Heart left ventricle (tissue), 16 donors: ENCODE results near the gene SIRT1. TPM values are rescaled to one million over a fixed set of nuclear protein-coding genes. Genes with fewer than 3 reads are reported as not detected.

Experiments used
- ATAC-seq, 4 donors: fragments of 200-7000 bp; cut with Tn5 transposase; one replicate each; pipeline ENCODE4 v1.9.1; 2020 to 2022; ENCODE audit warnings: moderate library complexity in 4 of 4, mild to moderate bottlenecking in 3 of 4, moderate number of reproducible peaks in 1 of 4
- DNase-seq, 5 donors: peaks; one replicate each; pipeline ENCODE4 v3.0.0-alpha.2; 2020
- H3K27ac ChIP-seq, 12 donors: fragments of 200-600 bp; sonication (generic) in 4 of 12; one replicate each; pipeline versions ENCODE4 v1.5.0 to v1.8.0; 2016 to 2022; ENCODE audit warnings: mild to moderate bottlenecking in 2 of 12
- H3K27me3 ChIP-seq, 9 donors: fragments of 200-600 bp; sonication (generic) in 2 of 9; one replicate each; pipeline versions ENCODE4 v1.5.1 to v1.8.0; 2016 to 2022; ENCODE audit warnings: mild to moderate bottlenecking in 3 of 9
- H3K36me3 ChIP-seq, 9 donors: fragments of 200-600 bp; sonication (generic) in 2 of 9; one replicate each; pipeline versions ENCODE4 v1.5.0 to v1.8.0; 2018 to 2022; ENCODE audit warnings: mild to moderate bottlenecking in 2 of 9
- H3K4me1 ChIP-seq, 12 donors: fragments of 200-600 bp; sonication (generic) in 4 of 12; one replicate each; pipeline versions ENCODE4 v1.5.0 to v1.8.0; 2016 to 2022; ENCODE audit warnings: mild to moderate bottlenecking in 3 of 12
- H3K4me3 ChIP-seq, 12 donors: fragments of 200-600 bp; sonication (generic) in 4 of 12; one replicate each; pipeline versions ENCODE4 v1.5.0 to v1.8.0; 2017 to 2022; ENCODE audit warnings: mild to moderate bottlenecking in 9 of 12, moderate library complexity in 4 of 12
- H3K9me3 ChIP-seq, 12 donors: fragments of 200-600 bp; sonication (generic) in 4 of 12; one replicate each; pipeline versions ENCODE4 v1.5.0 to v1.8.0; 2016 to 2022; ENCODE audit warnings: mild to moderate bottlenecking in 1 of 12
- POLR2A ChIP-seq, 2 donors: fragments of 450-650 bp; IDR thresholded peaks; one replicate each; pipeline ENCODE4 v1.6.1; 2017; ENCODE audit warnings: antibody characterized with exemption in 2 of 2, mild to moderate bottlenecking in 2 of 2, moderate library complexity in 2 of 2
- WGBS, 4 donors: extraction: QIAGEN DNeasy Blood & Tissue Kit in 2 of 4; methylation state at CpG; one replicate each; pipeline versions ENCODE4 v1.1.5 to v1.1.7; 2013 to 2018; 5-methylcytosine and 5-hydroxymethylcytosine counted together
- intact Hi-C, 10 donors: fragments of 100-400 bp; cut with DNase I; formaldehyde crosslinking; loops; one replicate each; pipeline versions ENCODE4 v1.11.1 to v1.14.2; 2022
- polyA plus RNA-seq, 2 donors: library from polyadenylated mRNA; stranded (reverse); fragments of 200-250 nt; gene quantifications; one replicate each; pipeline ENCODE4 v1.2.3, GENCODE V29; 2013
- total RNA-seq, 9 donors: library from RNA; depleted of rRNA in 2 of 9; stranded (reverse); fragments of >200 nt in 2 of 9; fragmentation: NEBNext Ultra II Directional in 3 of 9; extraction: Animal tissue kit (Norgen Biotek cat#: 25700) in 3 of 9; gene quantifications; one replicate each; pipeline versions ENCODE4 v1.1.0 to v1.2.4, GENCODE V29; 2016 to 2023
- TF ChIP-seq, protein P1 (sequence below), 12 donors: fragments of 200-600 bp; sonication (generic) in 4 of 12; IDR thresholded peaks; one replicate each; pipeline versions ENCODE4 v1.5.0 to v1.8.0; 2018 to 2022; ENCODE audit warnings: antibody characterized with exemption in 12 of 12, mild to moderate bottlenecking in 5 of 12
- donor health status: ischemic (EF 13 %, LVEDD 7.1; RV severe dilation, severe dysfunction).
- donor health status: healthy with polysubstance abuse.
- donor health status: DM: no; HTN: yes; CAD: no.
- donor health status: DM: no; HTN: no; CAD: no.
- donor health status: ischemic (EF 25% LVEDD 6.9; RV normal size, moderate dysfunction).
- donor health status: ischemic (EF 25% LVEDD 5.7; RV mildly dilated, moderate dysfunction).
- donor health status: healthy.
- donor health status: DM: yes; HTN: yes; CAD: no.
- donor health status: ischemic (EF 35%, LVEDD 5.7; RV mildly dilated, moderate dysfunction).
- donor health status: nonischemic (EF 11% LVEDD 7.7; RV severe dilation, severe dysfunction).
- donor health status: DM: yes; HTN: yes; CAD: no.
- donor health status: PGD.
- donor health status: ischemic (EF 29% LVEDD 5.4; RV normal size, mild dysfunction).
- donor health status: nonischemic (EF 23%, LVEDD 6.1; RV moderate dilation, normal function).

The SIRT1 gene
- total and polyA plus RNA-seq, 11 donors = 6.0 to 19.1 (median 11.1) TPM

DNA sequence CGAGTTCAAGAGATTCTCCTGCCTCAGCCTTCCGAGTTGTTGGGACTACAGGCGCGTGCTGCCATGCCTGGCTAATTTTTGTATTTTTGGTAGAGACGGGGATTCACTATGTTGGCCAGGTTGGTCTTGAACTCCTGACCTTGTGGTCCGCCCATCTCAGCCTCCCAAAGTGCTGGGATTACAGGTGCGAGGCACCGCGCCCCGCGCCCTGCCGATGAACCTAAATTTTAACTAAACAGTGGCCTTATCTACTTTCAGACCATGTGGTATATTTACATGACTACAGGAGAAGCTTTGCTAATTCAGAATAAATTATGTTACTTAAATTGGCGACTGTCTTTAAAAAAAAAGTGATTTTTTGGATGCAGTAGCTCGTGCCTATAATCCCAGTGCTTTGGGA, 9.2 kb downstream of the SIRT1 start:
- H3K9me3 ChIP-seq = no peaks in the 10 kb centered on the region
- no peak for DNase-seq
- intact Hi-C loops = no loop called here
- no peaks in the 10 kb centered on the region for H3K27me3 ChIP-seq
- TF ChIP-seq, protein P1, sequence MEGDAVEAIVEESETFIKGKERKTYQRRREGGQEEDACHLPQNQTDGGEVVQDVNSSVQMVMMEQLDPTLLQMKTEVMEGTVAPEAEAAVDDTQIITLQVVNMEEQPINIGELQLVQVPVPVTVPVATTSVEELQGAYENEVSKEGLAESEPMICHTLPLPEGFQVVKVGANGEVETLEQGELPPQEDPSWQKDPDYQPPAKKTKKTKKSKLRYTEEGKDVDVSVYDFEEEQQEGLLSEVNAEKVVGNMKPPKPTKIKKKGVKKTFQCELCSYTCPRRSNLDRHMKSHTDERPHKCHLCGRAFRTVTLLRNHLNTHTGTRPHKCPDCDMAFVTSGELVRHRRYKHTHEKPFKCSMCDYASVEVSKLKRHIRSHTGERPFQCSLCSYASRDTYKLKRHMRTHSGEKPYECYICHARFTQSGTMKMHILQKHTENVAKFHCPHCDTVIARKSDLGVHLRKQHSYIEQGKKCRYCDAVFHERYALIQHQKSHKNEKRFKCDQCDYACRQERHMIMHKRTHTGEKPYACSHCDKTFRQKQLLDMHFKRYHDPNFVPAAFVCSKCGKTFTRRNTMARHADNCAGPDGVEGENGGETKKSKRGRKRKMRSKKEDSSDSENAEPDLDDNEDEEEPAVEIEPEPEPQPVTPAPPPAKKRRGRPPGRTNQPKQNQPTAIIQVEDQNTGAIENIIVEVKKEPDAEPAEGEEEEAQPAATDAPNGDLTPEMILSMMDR (IDR thresholded peaks at IDR 0.05) = no peak
- no peak for TF ChIP-seq POLR2A (IDR thresholded peaks at IDR 0.05)
- H3K4me3 ChIP-seq = no peak overlapping the region
- WGBS, 4 donors = 91 to 95% (median 94%) methylated on average over 14 of the region's 14 CpGs
- H3K27ac ChIP-seq = no peak overlapping the region
- no peak for ATAC-seq
- H3K36me3 ChIP-seq = peaks cover 0 to 100% (median 97%) of the 10 kb centered on the region in 9 donors
- peaks cover 0 to 7% (median 0%) of the 10 kb centered on the region in 12 donors for H3K4me1 ChIP-seq

DNA sequence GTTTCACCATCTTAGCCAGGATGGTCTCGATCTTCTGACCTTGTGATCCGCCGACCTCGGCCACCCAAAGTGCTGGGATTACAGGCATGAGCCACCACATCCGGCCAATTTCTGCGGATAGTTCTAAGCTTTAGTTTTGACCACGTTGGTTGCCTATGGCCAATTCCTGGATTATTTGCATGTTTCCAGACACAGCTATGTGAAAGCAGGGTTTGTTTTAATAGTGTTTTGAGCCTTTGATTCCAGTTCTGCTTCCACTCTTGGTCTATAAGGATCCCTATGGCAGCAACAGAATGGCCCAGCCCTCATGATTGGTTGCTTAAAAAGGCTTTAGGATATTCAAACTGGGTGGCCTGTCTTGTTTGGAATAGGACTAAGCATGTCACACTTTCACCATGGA, 19.1 kb downstream of the SIRT1 start:
- intact Hi-C loops = no loop called here
- peaks cover 0 to 9% (median 0%) of the 10 kb centered on the region in 12 donors for H3K4me1 ChIP-seq
- H3K9me3 ChIP-seq = no peaks in the 10 kb centered on the region
- peaks cover 0 to 97% (median 87%) of the 10 kb centered on the region in 9 donors for H3K36me3 ChIP-seq
- DNase-seq = no peak
- 89 to 94% (median 94%) methylated on average over 7 of the region's 7 CpGs for WGBS, 4 donors
- TF ChIP-seq, protein P1 (IDR thresholded peaks at IDR 0.05) = no peak
- TF ChIP-seq POLR2A (IDR thresholded peaks at IDR 0.05) = no peak
- ATAC-seq = no peak
- no peaks in the 10 kb centered on the region for H3K27me3 ChIP-seq
- H3K27ac ChIP-seq = no peak overlapping the region
- H3K4me3 ChIP-seq = no peak overlapping the region

DNA sequence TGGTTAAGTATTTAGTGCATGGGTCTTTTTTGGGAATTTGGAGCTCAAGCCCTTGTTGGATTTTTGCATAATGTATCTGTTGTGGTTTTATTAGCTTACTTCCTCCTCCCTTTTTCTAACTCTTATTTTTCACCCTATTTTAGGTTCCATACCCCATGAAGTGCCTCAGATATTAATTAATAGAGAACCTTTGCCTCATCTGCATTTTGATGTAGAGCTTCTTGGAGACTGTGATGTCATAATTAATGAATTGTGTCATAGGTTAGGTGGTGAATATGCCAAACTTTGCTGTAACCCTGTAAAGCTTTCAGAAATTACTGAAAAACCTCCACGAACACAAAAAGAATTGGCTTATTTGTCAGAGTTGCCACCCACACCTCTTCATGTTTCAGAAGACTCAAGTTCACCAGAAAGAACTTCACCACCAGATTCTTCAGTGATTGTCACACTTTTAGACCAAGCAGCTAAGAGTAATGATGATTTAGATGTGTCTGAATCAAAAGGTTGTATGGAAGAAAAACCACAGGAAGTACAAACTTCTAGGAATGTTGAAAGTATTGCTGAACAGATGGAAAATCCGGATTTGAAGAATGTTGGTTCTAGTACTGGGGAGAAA, 28.0 kb downstream of the SIRT1 start:
- Histone ChIP-seq H3K27me3 (no peaks in the 10 kb centered on the region), H3K9me3 (no peaks in the 10 kb centered on the region), H3K36me3 (peaks cover 0 to 98% (median 94%) of the 10 kb centered on the region in 9 donors), H3K27ac (no peak overlapping the region), H3K4me1 (no peaks in the 10 kb centered on the region), H3K4me3 (no peak overlapping the region)
- intact Hi-C loops = no loop called here
- TF ChIP-seq, protein P1 (IDR thresholded peaks at IDR 0.05) = no peak
- TF ChIP-seq POLR2A (IDR thresholded peaks at IDR 0.05) = no peak
- ATAC-seq (no peak), DNase-seq (no peak)
- 83 to 91% (median 87%) methylated on average over 2 of the region's 2 CpGs for WGBS, 4 donors

DNA sequence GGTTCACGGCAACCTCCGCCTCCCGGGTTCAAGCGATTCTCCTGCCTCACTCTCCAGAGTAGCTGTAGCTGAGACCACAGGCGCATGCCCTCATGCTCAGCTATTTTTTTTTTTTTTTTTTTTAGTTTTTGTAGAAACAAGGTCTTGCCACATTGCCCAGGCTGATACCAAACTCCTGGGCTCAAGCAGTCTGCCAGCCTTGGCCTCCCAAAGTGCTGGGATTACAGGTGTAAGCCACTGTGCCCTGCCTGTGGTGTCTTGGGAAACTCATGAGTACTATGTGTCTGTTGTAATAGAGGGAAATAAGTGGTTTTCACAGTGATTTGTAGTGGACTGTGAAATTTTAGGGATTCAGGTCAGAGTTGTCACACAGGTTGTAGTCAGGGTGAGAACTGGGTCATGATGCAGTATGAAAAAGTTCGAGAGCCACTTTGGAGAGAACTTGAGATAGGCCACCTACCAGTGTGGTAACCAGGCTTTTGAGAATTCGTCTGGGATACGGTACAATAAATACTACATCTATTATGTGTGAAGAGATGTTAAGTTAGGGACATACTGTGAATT, 30.4 kb downstream of the SIRT1 start:
- TF ChIP-seq, protein P1 (IDR thresholded peaks at IDR 0.05) = no peak
- no peak for TF ChIP-seq POLR2A (IDR thresholded peaks at IDR 0.05)
- no peak overlapping the region for H3K27ac ChIP-seq
- no peak for DNase-seq
- intact Hi-C loops = no loop called here
- no peak for ATAC-seq
- peaks cover 0 to 96% (median 89%) of the 10 kb centered on the region in 9 donors for H3K36me3 ChIP-seq
- H3K27me3 ChIP-seq = no peaks in the 10 kb centered on the region
- H3K4me3 ChIP-seq = no peak overlapping the region
- no peaks in the 10 kb centered on the region for H3K9me3 ChIP-seq
- H3K4me1 ChIP-seq = no peaks in the 10 kb centered on the region
- WGBS, 4 donors = 85 to 95% (median 92%) methylated on average over 8 of the region's 8 CpGs
